ENCODE measurements around the gene CD247. TPM values are rescaled to one million over a fixed set of nuclear protein-coding genes. Genes with fewer than 3 reads are reported as not detected.

The CD247 gene
- polyA plus RNA-seq, 1 donor, result 1.2 TPM

DNA sequence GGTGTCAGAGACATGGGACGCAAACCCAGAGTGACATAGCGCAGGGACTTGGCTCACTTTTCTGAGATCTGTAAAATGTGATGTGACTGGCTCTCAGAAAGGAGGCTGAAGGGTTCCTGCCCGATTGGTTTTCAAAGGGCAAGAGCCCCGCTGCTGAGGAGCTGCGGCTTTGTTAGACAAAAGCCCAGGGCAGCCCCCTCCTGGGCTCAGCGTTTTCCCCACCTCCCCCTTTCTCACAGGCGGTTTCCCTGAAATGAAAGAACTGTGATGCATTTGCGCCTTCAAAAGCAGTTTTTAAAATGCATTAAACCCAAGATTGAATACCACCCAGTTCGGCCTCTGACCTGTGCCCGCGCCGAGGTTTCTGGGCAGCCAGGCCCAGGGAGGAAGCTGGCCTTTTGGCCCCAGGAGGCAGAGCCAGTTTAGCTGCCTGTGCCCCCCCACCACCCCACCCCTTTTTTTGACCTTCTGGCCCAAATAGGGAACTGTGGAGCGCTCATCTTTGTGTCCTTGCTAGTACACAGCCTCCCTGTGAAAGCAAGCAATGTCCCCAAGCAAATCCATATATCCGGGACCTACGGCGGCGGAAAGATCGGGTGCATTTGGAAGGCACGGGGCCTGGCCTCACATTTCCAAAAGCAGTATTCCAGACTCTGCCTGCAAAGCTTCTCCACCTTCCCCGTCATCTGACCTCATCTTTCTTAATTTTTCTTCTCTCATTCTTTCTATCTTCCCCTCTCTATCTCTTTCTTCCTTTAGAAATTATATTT, 28.6 kb downstream of the CD247 start:
- DNase-seq (ENCODE audit: low read depth), result no peak

DNA sequence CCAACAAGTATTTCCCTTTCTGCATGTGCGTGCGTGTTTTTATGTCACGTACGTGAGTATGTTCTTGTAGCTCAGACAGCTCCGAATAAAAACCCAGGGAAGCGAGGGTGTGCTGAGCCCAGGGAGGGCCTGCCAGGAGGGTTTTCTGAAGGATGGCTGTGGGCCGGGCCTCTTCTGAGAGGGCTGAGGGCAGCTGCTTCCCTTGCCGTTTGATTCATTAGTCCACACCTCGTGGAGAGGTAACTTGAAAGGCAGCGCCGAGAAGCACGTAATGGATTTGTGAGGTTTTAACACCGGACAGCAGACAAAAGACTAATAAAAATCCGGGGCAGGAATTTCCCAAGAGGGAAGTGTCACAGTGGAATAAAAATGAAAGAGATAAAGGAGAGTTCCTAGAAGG, 29.5 kb downstream of the CD247 start:
- no peak for DNase-seq (ENCODE audit: low read depth)

DNA sequence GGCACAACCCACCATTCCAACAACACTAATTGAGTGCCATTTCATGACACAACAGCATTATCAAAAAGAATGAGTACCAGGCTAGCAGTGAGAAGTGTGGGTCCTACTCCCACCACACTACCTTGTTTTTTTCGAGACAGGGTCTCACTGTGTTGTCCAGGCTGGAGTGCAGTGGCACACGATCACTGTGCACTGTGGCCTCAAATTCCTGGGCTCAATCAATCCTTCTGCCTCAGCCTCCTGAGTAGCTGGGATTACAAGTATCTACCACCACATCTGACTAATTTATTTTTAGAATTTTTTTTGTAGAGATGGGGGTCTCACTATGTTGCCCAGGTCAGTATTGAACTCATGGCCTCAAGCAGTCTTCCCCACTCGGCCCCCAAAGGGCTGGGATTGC, 30.7 kb downstream of the CD247 start:
- DNase-seq (ENCODE audit: low read depth), result no peak

DNA sequence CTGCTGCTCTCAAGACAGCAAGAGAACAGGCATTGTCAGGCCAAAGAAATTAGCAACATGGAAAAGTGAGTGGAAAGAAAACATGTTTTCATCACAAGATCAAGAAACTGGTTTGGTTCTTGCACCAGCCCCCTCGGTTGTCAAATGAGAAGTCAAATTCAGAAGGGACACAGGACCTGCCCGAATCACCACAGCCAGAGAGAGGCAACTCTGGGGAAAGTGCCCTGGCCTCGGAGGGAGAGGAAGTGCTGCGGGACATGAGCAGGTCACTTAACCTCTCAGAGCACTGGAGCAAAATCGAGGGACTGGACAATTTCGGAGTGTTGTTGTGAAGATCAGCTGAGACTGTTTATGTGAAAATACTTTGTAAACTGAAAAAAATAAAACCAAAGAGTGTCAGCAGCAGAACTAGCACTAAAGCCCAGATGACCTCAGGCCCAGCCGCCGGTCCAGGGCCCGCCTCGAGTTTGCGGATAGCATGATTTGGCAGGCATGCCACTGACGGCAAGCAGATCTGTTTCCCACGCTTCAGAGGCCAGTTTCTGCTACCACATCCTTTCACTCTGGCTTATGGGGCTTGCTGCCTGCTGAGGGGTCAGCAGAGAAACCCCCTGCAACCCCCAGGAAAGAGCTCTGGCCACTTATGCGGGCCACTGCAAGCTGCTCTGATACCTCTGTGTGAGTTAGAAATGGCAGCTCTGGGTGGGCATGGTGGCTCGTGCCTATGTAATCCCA, 32.1 kb downstream of the CD247 start:
- peak; percentile 5 for DNase-seq (ENCODE audit: low read depth)

DNA sequence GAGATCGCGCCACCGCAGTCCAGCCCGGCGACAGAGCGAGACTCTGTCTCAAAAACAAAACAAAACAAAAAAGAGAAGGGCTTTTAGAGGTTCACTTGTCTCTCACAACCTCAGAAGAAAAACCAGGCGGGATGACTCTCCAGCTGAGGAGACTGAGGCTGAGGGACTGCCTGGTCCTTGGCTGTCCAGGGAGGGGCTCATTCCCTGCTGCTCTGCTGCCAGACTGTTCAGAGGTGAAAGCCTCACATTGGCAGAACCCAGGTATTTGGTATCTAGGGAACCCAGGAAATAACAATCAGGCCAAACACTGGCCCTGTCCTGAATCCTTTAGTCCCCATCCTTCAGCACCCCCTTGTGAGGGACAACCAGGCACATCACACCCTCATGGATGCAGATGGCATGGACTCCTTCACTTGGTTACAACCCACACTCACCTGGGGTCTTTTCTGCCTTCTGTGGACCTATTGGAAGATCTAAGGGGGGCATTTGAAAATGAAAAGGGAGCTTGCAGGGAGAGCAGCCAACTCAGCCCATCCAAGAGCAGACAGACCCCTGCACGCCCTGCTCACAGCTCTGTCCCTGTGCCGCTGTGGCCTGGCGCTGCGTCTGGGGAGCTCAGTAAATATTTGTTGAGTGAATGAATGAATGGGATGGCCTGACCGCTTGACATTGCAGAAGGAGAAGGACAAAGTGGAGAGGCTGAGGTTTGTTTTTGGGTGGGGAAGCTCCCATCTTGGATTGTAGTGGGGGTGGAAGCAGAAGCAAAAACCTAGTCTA, 33.4 kb downstream of the CD247 start:
- no peak for DNase-seq (ENCODE audit: low read depth)

DNA sequence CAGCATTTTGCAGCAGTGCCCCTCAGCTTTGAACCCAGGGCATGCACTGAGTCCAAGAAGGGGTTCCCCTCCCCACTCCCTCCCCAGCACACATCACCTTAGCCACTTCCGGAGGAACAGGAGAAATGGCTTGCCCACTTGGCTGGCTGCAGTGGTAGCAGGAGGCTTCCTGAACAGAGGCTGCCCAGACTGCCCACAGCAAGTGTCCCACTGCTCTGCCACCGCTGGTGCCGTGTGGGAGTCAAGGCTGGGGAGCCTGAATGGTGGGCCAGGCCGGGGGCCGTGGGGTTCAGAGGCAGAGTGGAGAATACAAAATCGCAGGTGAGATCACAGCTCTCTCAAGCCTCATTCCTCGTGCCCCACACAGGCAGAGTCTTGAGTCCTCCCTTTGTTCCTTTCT, 34.5 kb downstream of the CD247 start:
- DNase-seq (ENCODE audit: low read depth), result no peak

DNA sequence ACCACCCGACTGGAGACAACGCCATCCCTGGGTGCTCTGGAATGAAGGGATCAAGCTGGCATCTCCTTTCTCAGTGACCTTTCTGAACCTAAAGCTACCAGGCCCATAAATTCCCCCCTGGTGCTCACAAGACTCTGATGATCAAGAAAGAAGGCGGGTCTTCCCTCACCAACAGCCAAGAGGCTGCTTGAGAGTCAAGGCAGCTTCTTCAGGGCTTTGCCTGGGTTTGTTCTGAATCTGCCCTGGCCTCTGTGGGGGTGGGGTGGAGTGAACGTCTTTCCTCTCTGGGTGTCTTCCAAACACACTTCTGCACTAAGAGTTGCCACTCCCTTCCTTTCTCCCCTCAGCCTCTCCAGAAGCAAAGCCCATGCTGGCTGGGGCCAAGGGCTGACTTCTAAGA, 36.1 kb downstream of the CD247 start:
- DNase-seq (ENCODE audit: low read depth), result no peak

DNA sequence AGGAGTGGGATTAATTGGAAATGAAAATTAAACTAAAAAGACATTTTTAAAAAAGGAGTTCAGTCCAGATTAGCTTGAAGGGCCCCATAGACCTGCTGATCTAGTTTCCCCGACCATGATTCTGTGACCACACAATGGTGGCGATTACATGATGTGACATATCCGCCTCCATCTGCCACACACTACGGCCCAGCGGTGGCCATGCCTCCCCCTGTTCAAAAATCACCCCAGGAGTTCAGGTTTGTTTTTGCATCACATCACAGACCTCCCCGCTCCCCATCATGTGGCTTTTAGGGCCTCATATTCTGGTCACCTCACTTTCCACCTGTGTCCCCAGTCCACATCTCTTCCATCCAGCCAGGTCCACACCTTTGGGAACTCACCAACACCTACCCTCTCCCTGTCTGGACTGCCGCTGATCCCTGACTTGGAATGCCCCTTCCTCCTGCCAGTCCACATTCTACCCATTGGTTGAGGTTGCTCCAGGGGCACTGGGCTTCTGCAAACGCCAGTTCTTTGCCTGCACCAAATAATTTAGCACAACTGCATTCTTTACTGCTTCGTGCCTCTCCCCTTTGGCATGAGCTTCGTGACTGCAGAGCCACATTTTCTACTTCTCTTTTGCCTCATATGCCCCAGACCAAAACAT, 38.9 kb downstream of the CD247 start:
- DNase-seq (ENCODE audit: low read depth), result no peak

DNA sequence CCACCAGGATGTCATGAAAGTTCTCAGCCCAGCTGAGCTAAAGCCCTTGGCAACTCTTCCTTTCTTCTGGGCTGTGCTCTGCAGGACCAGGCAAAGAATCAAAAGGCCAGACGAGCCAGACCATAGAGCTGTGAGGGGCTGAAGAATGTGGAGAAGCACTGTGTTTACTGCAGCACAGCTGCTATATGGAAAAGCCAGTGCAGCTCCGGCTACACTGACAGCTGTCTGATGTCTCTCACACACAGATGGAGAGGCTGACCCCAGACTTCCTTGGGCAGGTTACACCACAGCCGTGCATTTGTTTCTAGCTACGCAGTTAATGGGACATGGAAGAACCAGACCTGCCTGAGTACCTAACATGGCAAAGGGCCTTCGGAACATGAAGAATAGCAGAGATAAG, 40.3 kb downstream of the CD247 start:
- DNase-seq (ENCODE audit: low read depth), result no peak

DNA sequence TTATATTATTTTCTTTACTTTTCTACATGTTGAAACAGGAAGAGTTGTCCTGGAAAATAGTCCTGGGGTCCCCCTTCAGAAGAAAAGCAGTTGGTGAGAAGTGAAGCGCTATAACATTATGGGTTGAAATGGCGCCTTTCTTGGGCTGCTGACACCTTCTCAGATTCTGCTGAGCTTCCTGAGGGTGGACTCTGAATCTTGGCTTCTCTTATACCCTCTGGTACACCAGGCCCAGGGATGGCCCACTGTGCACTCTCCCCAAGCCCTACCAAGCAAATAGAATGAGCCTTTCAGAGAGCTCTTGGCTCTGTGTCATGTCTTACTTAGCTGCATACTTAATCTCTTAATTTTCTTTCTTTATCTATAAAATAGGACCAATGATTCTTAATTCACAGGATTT, 42.3 kb downstream of the CD247 start:
- DNase-seq (ENCODE audit: low read depth), result no peak

DNA sequence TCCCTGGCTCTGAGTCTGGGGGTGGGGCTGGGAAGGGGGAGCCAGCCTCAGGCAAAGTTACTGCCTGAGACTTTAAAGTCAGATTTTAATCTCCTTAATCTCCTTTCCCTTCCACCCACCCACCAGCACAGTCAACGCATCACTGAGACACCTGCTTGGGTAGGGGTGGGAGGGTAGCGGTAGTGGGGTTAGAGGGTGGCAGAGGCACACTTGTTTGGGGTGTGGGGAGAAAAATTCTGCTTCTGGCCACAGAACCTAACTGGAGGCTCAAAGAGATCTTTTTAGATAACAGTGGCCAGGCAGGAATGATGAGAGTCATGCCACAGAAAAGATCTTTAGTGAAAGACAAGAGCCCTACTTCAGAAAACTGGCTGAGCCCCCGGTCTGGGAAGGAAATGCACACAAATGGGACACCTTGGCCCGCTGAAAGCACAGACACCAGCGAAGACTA, 44.1 kb downstream of the CD247 start:
- no peak for DNase-seq (ENCODE audit: low read depth)

DNA sequence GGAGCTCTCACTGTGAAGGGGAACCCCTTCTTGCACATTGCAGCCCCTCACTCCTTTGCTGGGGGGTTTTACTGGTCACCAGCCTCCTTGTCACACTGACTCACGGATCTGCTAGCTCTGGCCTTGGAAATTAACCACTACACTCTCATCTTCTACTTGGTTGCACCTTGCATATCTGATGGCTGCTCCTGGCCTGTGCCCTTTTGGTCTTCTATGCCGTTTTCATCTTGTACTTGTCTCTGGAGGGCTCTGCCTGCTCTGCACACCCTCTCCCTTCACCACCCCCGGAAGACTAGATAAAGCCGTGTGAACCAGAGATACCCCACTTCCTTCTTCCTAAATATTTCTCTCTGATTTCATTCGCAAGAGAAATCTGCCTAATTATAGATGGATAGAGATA, 44.6 kb downstream of the CD247 start:
- no peak for DNase-seq (ENCODE audit: low read depth)

DNA sequence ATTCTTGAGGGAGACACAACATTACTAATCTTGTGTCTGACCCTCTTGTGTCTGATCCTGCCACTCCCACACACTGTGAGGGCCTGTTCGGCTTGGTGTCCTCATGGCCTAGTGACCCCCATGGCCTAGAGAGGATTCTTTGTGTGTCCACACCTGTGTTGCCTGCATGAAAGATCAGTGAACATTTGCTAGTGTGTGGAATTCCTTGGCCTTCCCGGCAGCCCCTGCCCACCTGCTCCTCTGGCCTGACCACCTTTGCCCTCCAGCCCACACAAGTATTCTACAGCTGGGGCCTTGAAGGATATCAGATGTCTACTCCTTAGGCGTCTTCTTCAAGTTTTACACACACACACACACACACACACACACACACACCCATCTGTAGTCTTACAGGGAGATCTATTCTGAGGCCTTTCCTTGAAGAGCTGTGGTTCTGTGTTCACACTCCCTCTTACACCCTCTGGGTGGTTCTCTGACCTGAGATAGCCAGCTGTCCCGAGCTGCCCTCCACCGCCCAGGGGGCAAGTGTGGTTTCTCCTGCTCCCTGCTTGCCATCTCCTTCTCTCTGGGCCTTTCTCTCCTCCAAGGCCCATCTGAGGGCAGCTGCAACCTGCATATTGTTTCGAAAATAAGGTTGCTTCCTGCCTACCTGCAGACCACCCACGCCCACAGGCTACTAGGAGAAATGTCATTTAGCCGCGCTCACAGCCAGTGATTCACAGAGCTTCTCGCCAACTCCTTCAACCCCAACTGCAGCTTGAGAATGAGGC, 45.4 kb downstream of the CD247 start:
- DNase-seq (ENCODE audit: low read depth), result no peak

DNA sequence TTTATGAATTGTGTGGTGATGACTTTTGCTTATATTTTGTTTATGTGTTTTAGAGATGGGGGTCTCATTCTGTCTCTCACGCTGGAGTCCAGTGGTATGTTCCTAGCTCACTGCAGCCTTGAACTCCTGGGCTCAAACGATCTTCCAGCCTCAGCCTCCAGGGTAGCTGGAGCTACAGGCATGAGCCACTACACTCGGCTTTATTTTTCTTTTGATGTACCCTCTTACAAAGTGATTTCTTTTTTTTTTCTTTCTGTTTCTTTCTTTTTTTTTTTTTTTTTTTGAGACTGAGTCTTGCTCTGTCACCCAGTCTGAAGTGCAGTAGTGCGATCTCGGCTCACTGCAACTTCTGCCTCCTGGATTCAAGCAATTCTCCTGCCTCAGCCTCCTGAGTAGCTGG, 46.8 kb downstream of the CD247 start:
- no peak for DNase-seq (ENCODE audit: low read depth)

DNA sequence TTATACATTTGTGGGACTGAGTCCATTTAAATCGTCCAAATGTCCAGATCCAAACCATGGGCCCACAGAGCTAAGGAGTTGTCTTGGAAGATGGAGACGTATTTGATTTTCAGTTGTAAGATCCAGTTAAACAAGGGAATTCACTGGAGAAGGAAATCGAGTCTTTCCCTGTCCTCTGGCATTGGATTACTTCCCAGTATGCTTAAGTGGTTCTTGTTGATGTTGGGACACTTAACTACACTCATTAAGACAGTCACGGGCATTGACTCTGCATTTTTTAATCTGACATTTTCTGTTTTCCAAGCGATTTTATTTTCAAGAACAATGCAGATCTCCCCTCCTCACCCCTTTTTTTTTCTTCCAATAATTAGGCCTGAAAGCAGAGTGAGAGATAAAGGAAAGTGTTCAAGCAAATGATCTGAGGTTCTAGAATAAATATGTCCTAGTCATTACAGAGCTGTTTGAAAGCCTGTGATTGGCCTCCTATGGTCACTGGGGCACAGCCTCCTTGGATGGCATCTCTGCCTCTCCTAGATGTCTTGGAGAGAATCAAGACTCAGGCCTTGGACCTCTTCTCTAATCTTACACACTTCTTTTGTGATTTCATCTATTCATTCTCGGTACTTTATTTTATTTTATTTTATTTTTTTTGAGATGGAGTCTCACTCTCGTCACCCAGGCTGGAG, 48.9 kb downstream of the CD247 start:
- DNase-seq (ENCODE audit: low read depth), result no peak

DNA sequence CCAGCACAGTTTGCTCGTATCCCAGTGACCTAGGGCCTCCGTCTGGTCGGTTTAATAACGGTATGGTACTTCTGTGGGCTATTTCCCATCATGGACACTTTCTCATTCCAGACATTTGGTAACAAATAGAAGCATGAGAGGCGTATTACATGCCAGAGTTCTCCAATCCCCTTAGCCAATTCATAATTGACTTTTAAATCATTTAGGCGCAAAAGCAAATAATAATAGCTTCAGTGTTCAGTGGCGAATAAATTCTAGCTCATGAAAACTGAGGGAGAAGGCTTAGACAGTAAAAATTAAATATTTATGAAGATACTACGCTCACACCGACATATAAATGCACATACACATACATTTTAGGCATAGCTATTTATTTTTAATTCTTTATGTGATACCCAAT, 50.6 kb downstream of the CD247 start:
- DNase-seq (ENCODE audit: low read depth), result no peak

DNA sequence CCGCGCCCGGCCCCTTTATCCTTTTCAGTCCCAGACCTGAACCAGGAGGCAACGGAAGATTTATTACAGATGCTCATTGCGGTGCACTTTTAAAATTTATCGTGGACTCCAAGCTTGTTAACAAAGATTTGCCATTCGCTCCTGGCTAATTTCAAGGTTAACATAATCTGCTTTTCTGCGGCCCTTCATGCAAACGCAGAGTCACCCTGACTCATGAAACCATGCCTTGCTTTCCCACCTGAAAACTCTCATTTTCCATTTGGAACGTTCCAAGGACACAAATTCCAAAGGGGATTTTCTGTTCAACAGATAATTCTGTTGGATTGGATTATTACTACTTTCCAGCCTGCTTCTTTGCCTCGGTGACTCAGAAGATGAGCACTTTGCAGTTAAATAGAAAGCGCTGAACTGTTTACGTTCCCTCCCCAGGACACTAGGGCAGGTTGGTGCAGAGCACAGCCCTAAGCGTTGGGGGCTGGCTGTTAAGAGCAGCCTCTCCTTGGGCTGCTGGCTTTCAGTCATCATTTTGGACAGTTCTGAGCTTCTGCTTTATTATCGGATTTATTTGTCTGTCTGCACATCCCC, 51.1 kb downstream of the CD247 start:
- no peak for DNase-seq (ENCODE audit: low read depth)

DNA sequence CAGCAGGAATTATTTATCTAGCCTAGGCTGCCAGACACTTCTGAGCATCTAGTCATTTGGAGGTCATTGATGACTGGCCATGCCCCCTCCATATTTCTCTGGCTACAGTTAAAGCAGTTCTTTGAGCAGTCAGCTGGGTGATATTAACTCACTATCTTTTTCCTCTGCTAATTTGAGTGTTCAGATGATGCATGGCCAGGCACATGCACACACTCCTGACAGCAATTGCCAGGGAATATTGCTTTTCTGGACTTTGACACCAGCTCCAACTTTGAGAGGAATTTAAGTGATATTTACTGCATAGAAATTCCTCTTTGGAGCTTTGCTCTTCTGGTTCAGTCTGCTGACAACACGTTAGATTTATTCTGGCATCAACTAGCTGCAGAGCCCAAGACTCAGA, 52.6 kb downstream of the CD247 start:
- DNase-seq (ENCODE audit: low read depth), result no peak

DNA sequence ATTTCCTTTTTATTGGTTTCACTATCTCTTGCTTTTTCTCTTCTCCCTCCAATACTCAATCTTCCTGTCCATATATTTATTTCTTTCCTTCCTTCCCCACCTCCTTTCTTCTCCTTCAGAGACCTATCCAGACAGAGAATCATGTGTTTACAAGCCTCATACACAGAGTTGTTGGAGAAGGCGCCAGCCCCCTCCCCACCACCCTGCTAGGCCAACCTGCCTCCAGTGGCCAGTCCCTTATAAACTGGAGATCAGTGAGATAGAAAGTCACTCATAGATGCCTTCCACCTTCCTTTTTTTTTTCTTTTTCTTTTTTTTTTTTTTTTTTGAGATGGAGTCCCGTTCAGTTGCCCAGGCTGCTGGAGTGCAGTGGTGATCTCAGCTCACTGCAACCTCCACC, 53.3 kb downstream of the CD247 start:
- DNase-seq (ENCODE audit: low read depth), result no peak

DNA sequence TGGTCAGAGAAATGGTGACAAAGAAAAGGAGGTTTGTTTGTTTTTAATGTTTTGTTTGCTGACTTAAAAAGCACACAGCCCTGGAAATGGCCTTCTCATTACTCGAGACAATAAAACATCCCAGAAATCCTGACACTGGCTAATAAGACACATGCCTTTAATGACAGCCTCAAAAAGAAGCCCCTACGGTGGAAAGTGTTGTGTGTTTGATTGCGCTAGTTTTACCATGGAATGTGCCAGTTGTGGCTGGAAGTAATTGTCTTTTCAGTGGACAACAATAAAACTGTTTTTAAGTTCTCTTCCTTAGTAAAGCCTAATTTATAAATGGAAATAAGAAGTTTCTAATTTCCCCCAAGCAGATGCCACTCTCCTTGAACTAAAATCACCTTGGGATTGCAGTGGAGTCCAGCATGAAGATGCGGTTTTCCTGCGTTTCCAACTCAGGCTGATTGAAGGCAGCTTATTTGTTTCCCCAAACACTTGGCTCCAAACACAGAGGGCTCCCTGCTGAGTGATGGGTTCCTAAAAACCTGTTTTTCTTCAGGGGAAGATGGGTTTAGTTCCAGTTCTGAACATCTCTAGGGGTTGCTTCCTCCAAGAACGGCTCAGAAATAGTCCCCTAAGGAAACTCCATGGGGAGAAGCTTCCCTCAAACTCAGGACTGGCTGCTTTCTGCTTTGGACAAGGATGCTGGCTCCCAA, 54.3 kb downstream of the CD247 start:
- DNase-seq (ENCODE audit: low read depth), result no peak
